OCI-LY7 (cell line): ENCODE measurements around the gene C3orf52. TPM values are rescaled to one million over a fixed set of nuclear protein-coding genes. Genes with fewer than 3 reads are reported as not detected.
A peak's percentile ranks its signal among the peaks of the same experiment; 100 is the strongest.

Source experiments
- BruUV-seq: library from RNA; stranded (reverse); fragments of 400-500 nt; replicated peaks from 2 replicates; lab custom pipeline; 2021; lab: Mats Ljungman, UMichigan
- CTCF ChIA-PET: fragments of 300-600 bp; sonication (Branson Sonifier 250); formaldehyde crosslinking; loops from one replicate; lab custom pipeline; 2022; ENCODE audit warnings: antibody characterized with exemption; ENCODE audit not compliant: unreplicated experiment; lab: Charles Lee
- POLR2A ChIA-PET: fragments of 300-600 bp; sonication (Branson Sonifier 250); formaldehyde crosslinking; loops from one replicate; lab custom pipeline; 2022; ENCODE audit warnings: antibody characterized with exemption; lab: Charles Lee
- DNase-seq: peaks from one replicate; pipeline ENCODE4 v3.0.0-alpha.2; 2015; ENCODE audit warnings: low spot score
- H2AFZ ChIP-seq: fragments of 200-600 bp; sonication (generic), shearing (Covaris generic); 2 replicates; pipeline ENCODE4 v1.6.1; 2014; ENCODE audit warnings: mild to moderate bottlenecking, antibody characterized with exemption, low read length, moderate library complexity
- H3K27ac ChIP-seq: fragments of 200-600 bp; sonication (generic); 2 replicates; pipeline ENCODE4 v1.5.1; 2014; ENCODE audit warnings: mixed run types, low read depth, mild to moderate bottlenecking, moderate library complexity, low read length, inconsistent platforms; ENCODE audit not compliant: poor library complexity, severe bottlenecking
- H3K36me3 ChIP-seq: fragments of 200-600 bp; sonication (generic); 2 replicates; pipeline ENCODE4 v1.6.1; 2014; ENCODE audit warnings: mild to moderate bottlenecking, antibody characterized with exemption, low read length, moderate library complexity, mixed read lengths; ENCODE audit not compliant: insufficient read depth
- H3K4me1 ChIP-seq: fragments of 200-600 bp; sonication (generic); 2 replicates; pipeline ENCODE4 v1.5.1; 2014; ENCODE audit warnings: mild to moderate bottlenecking, low read length; ENCODE audit not compliant: insufficient read depth, poor library complexity, severe bottlenecking
- H3K4me2 ChIP-seq: fragments of 200-600 bp; sonication (generic); 2 replicates; pipeline ENCODE4 v1.6.1; 2014; ENCODE audit warnings: mild to moderate bottlenecking, low read length
- H3K4me3 ChIP-seq: fragments of 200-600 bp; sonication (generic); 2 replicates; pipeline ENCODE4 v1.5.1; 2014; ENCODE audit warnings: mild to moderate bottlenecking, low read depth, low read length; ENCODE audit not compliant: poor library complexity, severe bottlenecking
- H3K79me2 ChIP-seq: fragments of 200-600 bp; sonication (generic); 2 replicates; pipeline ENCODE4 v1.6.1; 2016; ENCODE audit warnings: low read depth, mild to moderate bottlenecking, low read length, moderate library complexity, mixed read lengths; ENCODE audit not compliant: insufficient read depth
- H3K9me2 ChIP-seq: fragments of 200-600 bp; sonication (generic); 2 replicates; pipeline ENCODE4 v1.6.1; 2016; ENCODE audit warnings: mild to moderate bottlenecking, low read length, mixed read lengths; ENCODE audit not compliant: insufficient read depth
- H3K9me3 ChIP-seq: fragments of 200-600 bp; sonication (generic); 2 replicates; pipeline ENCODE4 v1.6.1; 2014; ENCODE audit warnings: mild to moderate bottlenecking, mixed run types, low read length, mixed read lengths
- H4K20me1 ChIP-seq: fragments of 200-600 bp; sonication (generic); 2 replicates; pipeline ENCODE4 v1.6.1; 2014; ENCODE audit warnings: mild to moderate bottlenecking, antibody characterized with exemption, low read length, moderate library complexity, mixed read lengths; ENCODE audit not compliant: insufficient read depth
- EZH2phosphoT487 ChIP-seq: fragments of 200-600 bp; sonication (generic); IDR thresholded peaks from 2 replicates; pipeline ENCODE4 v1.6.1; 2018; ENCODE audit warnings: low read depth, borderline replicate concordance, mild to moderate bottlenecking, mixed run types, antibody characterized with exemption, low read length, moderate library complexity, mixed read lengths
- intact Hi-C: fragments of 100-400 bp; cut with micrococcal nuclease; formaldehyde crosslinking; loops from one replicate; pipeline ENCODE4 v1.10.0; 2022; ENCODE audit not compliant: unreplicated experiment
- total RNA-seq, 2 experiments: library from RNA; depleted of rRNA in 1 of 2; stranded (reverse); fragments of >200 nt in 1 of 2; shearing (Covaris generic) in 1 of 2; gene quantifications; 2 replicates each; pipeline ENCODE4 v1.2.3, GENCODE V29; 2014 to 2022
- TF ChIP-seq, protein P1 (sequence below): fragments of 200-600 bp; sonication (generic); conservative IDR thresholded peaks from 2 replicates; pipeline ENCODE4 v1.5.1; 2014; ENCODE audit warnings: mild to moderate bottlenecking, antibody characterized with exemption, low read length, moderate library complexity, mixed read lengths

The C3orf52 gene
- total RNA-seq, 2 experiments from 2014 or later: 11.2 to 19.0 TPM

- no peaks in the 10 kb centered on the region for H3K9me3 ChIP-seq
- no peaks in the 10 kb centered on the region for H3K36me3 ChIP-seq
- CTCF ChIA-PET: no interaction called here
- H3K4me3 ChIP-seq: peak overlapping the region; percentile 74
- BruUV-seq: no TSS peak
- POLR2A ChIA-PET: interaction anchor here (0.7 to 2.2 kb wide), 3 partner anchors 9 to 24 kb away, joined by 3 to 7 read pairs (median 4); no protein-coding TSS in a partner anchor
- peak overlapping the region; percentile 61 for H2AFZ ChIP-seq
- intact Hi-C loops: no loop called here
- H3K4me1 ChIP-seq: peaks cover 54% of the 10 kb centered on the region
- H4K20me1 ChIP-seq: no peaks in the 10 kb centered on the region
- no peak for DNase-seq
- H3K9me2 ChIP-seq: no peaks in the 10 kb centered on the region
- no peak for TF ChIP-seq EZH2phosphoT487
- TF ChIP-seq, protein P1, sequence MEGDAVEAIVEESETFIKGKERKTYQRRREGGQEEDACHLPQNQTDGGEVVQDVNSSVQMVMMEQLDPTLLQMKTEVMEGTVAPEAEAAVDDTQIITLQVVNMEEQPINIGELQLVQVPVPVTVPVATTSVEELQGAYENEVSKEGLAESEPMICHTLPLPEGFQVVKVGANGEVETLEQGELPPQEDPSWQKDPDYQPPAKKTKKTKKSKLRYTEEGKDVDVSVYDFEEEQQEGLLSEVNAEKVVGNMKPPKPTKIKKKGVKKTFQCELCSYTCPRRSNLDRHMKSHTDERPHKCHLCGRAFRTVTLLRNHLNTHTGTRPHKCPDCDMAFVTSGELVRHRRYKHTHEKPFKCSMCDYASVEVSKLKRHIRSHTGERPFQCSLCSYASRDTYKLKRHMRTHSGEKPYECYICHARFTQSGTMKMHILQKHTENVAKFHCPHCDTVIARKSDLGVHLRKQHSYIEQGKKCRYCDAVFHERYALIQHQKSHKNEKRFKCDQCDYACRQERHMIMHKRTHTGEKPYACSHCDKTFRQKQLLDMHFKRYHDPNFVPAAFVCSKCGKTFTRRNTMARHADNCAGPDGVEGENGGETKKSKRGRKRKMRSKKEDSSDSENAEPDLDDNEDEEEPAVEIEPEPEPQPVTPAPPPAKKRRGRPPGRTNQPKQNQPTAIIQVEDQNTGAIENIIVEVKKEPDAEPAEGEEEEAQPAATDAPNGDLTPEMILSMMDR: no peak
- H3K27ac ChIP-seq: no peak overlapping the region
- peak overlapping the region; percentile 93 for H3K4me2 ChIP-seq
- H3K79me2 ChIP-seq: peaks cover 8% of the 10 kb centered on the region; the same call in 1 of the 2 replicates
Measured at GRCh38 chr3:112086875-112087524, 811 bp downstream of the C3orf52 start.

DNA sequence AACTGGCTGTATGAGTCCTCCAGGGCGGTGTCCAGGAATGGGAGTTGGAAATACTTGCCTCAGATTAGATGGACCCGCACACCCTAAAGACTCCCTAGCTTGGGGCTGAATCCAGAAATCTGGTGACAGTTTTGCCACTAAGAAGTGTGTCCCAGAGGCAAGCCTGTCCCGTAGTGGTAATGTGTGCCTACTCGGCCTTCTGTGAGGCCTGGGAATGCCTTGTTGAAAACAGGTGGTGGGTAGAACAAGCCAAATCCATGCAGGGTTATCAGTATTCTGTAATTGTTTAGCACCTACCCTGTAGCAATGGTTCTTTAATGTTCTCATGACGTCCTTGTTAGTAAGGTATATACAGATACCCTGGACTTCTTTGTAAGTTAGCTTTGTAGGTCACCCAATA, 1.6 kb downstream of the C3orf52 start:
- DNase-seq: no peak
- intact Hi-C loops: no loop called here
- Histone ChIP-seq H3K79me2 (peaks cover 12% of the 10 kb centered on the region; the same call in 1 of the 2 replicates), H4K20me1 (no peaks in the 10 kb centered on the region), H3K36me3 (no peaks in the 10 kb centered on the region), H2AFZ (peak overlapping the region; percentile 61; the same call in 1 of the 2 replicates), H3K9me2 (no peaks in the 10 kb centered on the region), H3K4me2 (peak overlapping the region; percentile 93), H3K4me3 (peak overlapping the region; percentile 74), H3K4me1 (peaks cover 62% of the 10 kb centered on the region), H3K27ac (no peak overlapping the region), H3K9me3 (no peaks in the 10 kb centered on the region)
- ChIA-PET CTCF (interaction anchor here (1.3 kb wide), 1 partner anchor 24 kb away, joined by 5 read pairs; no protein-coding TSS in a partner anchor), POLR2A (interaction anchor here (0.6 to 2.2 kb wide), 4 partner anchors 10 to 24 kb away, joined by 3 to 7 read pairs (median 4); no protein-coding TSS in a partner anchor)
- TF ChIP-seq EZH2phosphoT487: no peak
- no TSS peak for BruUV-seq

DNA sequence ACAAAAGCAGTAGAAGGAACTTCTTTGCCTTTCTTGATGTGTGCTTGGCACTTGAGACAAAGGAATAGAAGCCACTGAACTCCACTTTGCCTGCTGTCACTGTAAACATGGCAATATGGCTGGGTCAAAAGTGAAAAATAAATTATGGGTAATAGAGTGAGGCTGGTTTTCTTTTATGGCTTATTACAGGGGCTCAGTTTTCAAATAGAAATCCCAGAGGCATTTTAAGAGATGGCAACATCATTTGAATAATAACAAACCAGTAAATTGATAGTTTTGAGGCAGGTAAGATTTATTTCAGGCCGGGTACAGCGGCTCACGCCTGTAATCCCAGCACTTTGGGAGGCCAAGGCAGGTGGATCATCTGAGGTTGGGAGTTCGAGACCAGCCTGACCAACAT, 2.8 kb downstream of the C3orf52 start:
- Histone ChIP-seq H4K20me1 (no peaks in the 10 kb centered on the region), H3K36me3 (no peaks in the 10 kb centered on the region), H3K27ac (no peak overlapping the region), H3K9me3 (no peaks in the 10 kb centered on the region), H3K4me1 (peaks cover 71% of the 10 kb centered on the region), H2AFZ (no peak overlapping the region), H3K4me2 (no peak overlapping the region), H3K9me2 (no peaks in the 10 kb centered on the region), H3K4me3 (no peak overlapping the region), H3K79me2 (peaks cover 12% of the 10 kb centered on the region; the same call in 1 of the 2 replicates)
- no peak for DNase-seq
- intact Hi-C loops: no loop called here
- ChIA-PET CTCF (no interaction called here), POLR2A (interaction anchor here (0.7 to 1.6 kb wide), 5 partner anchors 9 to 472 kb away, joined by 3 to 11 read pairs (median 6); partner anchors contain the start of gene SLC9C1)
- BruUV-seq: no TSS peak
- TF ChIP-seq EZH2phosphoT487: no peak
- TF ChIP-seq, protein P1: no peak
